PC-9 (cell line): ENCODE results near the gene SORCS2.

Experiments used
- CTCF ChIP-seq: fragments of 200-600 bp; sonication (generic); conservative IDR thresholded peaks from 2 replicates; pipeline ENCODE4 v1.6.1; 2017; ENCODE audit warnings: mixed run types, antibody characterized with exemption, mild to moderate bottlenecking, moderate library complexity
- EZH2 ChIP-seq: fragments of 200-600 bp; sonication (generic); IDR thresholded peaks from 2 replicates; pipeline ENCODE4 v1.8.0; 2017; ENCODE audit warnings: antibody characterized with exemption, low read depth

GRCh38 chr4:7519638-7520376 is 327.5 kb downstream of the SORCS2 start:
- TF ChIP-seq CTCF (no peak), EZH2 (no peak)
